Hematopoietic multipotent progenitor cell treated with erythropoietin and hydrocortisone succinate and interleukin-3 and kit ligand, for 6 days (in vitro differentiated cells): ENCODE measurements around the gene VRK2.
"Not testable (repeated sequence)": the region's sequence is repeated elsewhere in the genome, so short reads cannot be mapped to it uniquely, and the experiment has no call there.

Source experiments
- DNase-seq: peaks from one replicate; pipeline ENCODE4 v3.0.0-alpha.2; 2015

Gene VRK2

GRCh38 chr2:58110765-58111164, 64.2 kb downstream of the VRK2 start:
- DNase-seq = peak; percentile 13

DNA sequence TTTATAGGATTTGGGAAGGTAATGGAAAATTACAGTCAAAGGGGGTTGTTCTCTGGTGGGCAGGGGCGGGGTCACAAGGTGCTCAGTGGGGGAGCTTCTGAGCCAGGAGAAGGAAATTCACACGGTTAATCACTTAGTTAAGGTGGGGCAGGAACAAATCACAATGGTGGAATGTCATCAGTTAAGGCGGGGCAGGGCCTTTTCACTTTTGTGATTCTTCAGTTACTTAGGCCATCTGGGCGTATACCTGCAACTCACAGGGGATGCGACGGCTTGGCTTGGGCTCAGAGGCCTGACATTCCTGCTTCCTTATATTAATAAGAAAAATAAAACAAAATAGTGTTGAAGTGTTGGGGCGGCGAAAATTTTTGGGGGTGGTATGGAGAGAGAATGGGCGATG, 67.0 kb downstream of the VRK2 start:
- DNase-seq = not testable (repeated sequence)

DNA sequence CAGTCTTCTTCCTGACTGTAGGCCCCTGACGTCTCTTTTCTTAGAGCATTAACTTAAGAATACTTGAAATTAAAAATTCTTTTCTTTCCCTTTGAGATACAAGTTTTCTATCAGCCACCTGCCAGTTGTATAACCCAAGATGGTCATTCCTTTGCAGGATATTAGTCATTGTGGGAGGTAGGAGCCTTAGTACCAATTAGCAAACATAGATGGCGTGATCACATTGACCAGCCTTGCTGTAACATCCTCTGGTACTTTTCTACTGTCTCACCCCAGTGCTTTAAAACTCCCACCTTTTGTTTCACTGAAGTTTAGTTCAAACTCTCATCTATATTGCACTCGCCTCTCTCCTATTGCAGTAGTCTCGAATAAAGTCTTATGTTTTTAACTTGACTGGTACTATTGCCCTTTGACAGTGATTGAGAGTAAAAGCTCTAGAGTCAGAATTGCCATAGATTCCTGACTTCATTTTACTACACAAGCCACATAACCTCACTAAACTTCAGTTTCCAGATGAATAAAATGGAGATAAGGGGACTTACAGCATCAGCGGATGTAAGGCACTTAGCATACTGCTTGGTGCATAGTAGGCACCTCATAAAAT, 74.1 kb downstream of the VRK2 start:
- no peak for DNase-seq

- DNase-seq = no peak
These were observed 75.4 kb downstream of the VRK2 start for GRCh38 chr2:58122040-58122439.

DNA sequence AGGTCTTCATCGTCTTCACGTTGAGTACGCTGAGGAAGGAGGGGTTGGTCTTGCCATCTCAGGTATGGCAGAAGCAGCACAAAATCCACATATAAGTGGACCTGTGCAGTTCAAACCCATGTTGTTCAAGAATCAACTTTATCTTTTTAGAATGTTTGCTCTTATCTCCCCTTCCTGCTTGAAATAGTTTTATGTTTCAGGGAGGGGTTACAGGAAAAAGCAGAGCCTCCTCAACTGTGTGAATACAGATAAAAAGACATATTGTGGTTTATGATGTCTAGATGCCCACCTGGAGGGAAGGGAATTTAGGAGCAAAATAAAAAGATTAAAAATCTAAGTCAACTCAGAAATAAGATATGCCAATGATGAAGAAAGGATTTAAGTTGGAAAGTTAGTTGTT, 75.9 kb downstream of the VRK2 start:
- DNase-seq = peak; percentile 52

DNA sequence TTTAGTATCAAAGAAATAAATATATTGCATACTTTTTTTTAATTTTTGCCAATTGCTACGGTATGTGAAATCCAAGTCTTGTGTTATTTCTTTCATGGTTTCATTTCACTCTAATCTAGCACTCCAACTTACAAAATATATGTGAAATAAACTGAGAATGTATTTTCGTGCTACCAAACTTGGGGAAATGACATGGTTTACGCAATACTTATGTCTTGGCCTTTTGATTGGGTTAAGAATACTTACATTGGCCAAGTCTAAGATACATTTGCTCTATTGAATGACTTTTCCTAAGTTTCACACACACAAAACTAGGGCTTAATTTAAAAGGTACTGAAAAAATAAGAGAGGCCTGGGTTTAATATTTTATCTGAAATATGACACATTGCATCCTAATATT, 80.5 kb downstream of the VRK2 start:
- no peak for DNase-seq

- DNase-seq = no peak
These were observed 83.6 kb downstream of the VRK2 start for GRCh38 chr2:58130238-58130637.

DNA sequence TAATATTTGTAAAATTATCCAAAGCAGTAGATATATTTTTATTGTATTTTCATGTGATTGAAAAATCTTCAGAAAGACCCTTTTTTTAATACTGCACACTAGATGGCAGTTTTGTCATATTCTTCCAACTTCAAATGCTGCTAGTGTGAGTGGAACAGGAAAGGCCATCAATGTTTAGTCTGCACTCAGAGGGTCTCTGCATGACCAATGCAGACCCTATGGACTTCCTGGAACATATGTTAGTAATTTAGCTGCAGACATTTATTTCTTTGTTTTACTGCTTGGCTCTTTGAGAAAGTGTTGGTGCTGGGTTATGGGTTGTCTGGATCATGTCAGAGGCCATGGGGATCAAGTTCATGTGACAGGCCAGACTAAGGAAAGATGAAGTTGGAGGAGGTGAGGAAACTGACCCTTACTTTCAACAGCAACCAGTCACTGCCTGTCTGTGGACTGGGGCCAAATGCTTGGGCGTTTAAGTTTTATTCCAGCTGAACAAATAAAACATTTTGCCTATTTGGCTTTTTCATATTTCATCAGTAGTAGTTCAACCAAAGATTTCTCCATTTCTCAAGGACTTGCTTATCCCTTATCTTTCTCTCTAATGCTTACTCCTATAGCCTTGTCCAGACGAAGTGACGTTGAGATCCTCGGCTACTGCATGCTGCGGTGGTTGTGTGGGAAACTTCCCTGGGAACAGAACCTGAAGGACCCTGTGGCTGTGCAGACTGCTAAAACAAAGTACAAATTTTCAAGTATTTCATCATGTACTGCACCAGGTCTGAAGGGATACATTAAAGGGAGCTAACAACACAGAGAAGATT, 84.8 kb downstream of the VRK2 start:
- no peak for DNase-seq

- DNase-seq = no peak
These were observed 86.8 kb downstream of the VRK2 start for GRCh38 chr2:58133395-58133794.

DNA sequence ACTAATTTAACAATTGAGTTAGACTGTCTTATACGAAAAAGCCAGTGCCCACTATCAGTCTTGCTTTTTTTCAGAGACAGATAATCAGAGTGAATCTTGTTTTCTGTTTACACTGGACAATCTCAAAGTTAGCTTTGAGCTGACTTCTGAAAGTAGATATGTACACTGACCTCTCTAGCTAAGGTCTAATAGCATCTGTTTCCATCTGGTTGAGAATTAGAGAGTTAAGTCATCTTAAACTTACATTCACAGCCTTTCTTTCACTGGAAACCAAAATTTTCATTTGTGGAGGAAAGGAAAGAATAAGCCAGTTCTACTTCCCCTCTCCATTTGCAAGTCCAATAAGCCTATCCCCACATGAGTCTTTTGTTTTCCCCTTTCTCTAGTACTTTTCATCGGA, 89.3 kb downstream of the VRK2 start:
- no peak for DNase-seq

- peak; percentile 33 for DNase-seq
These were observed 90.6 kb downstream of the VRK2 start for GRCh38 chr2:58137221-58137620.

DNA sequence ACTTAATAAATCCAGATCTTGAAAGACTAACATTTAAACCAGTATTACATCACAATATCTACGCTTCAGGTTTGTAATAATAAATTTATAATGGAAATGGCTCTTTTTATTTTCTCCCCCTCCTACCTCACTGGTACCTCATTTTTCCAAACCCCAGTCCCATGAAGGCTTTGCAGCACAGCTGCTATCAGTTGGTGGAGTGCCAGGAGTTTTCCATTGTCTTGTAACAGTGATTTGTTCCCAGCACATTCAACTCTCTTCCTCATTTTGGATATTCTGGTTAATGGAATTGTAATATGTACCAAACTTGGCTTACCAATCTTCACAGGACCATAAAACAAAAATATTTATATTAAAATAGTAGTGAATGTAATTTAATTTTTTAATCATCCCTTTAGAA, 91.2 kb downstream of the VRK2 start:
- DNase-seq = no peak

- DNase-seq = no peak
These were observed 91.9 kb downstream of the VRK2 start for GRCh38 chr2:58138396-58139030.

DNA sequence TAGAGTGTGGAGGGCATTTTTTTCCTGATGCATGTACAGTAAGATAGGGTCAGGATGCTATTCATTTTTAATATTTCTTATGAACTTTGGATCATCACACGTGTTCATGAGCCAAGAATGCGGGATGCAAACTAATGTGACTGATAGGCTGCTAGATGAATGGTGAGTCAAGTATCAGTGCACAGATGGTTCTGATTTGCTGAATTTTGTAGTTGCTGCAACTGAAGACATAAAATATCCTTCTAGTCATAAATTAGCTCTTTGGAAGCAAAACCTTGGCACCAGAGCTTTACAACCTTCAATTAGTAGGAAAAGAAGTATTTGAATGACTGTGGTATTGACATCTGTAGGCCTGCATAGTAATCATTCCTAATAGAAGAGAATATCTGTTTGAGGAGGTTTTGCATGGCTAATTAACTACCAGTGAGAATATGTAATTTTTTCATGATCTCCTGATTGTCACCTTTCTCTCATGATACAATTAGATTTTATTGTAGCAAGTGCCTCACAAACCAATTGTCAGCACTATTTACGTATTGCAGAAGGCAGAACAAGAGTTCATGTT, 94.0 kb downstream of the VRK2 start:
- no peak for DNase-seq

DNA sequence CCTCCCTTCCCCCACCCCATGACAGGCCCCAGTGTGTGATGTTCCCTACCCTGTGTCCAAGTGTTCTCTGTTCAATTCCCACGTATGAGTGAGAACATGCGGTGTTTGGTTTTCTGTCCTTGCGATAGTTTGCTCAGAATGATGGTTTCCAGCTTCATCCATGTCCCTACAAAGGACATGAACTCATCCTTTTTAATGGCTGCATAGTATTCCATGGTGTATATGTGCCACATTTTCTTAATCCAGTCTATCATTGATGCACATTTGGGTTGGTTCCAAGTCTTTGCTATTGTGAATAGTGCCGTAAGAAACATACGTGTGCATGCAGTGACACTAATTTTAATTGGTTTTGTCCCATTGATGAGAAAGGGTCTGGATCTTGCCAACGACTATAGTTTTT, 99.2 kb downstream of the VRK2 start:
- not testable (repeated sequence) for DNase-seq

- no peak for DNase-seq
These were observed 100.1 kb downstream of the VRK2 start for GRCh38 chr2:58146707-58147106.

DNA sequence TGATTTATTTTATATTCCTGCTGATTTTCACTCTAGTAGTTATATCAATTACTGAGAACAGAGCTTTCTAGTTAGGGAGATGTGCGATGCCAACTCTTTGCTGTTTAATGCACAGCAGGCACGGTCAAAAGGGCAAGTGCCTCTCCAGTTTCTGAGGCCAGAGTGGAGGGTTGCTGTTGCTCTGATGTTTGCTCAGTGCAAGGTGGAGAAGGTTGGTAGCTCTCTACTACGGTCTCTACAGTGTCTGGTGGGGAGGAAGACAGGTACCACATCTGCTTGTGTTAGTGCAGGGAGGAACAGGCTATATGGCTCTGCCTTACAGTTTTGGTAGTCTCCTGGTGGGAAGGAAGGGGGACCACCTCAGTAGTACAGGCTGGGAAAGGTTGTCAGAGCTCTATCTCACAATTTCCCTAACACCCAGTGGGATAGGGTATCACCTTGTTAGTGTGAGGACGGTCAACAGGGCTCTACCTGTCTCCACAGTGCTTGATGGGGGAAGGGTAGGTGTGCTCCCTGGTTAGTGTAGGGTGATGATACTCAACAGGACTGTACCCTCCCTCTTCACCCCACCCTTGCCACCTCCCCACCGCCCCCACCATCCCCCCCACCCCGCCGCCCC, 108.7 kb downstream of the VRK2 start:
- no peak for DNase-seq

GRCh38 chr2:58156780-58157179, 110.2 kb downstream of the VRK2 start:
- no peak for DNase-seq

DNA sequence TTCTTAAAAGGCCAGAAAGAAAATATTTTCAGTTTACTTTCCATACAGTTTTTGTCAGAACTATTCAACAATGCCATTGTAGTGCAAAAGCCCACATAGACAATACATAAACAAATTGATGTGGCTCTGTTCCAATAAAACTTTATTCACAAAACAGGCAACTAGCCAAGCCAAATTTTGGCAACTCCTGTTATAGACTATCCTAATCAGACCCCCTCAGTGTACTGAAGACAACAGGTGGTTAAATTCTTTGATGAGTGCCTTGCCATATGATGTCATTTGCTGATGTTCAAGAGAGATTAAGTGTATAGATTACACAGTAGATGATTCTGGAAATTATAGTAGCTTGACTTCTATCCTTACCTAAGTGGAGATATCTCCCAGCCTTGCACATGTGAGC, 111.1 kb downstream of the VRK2 start:
- peak; percentile 14 for DNase-seq

DNA sequence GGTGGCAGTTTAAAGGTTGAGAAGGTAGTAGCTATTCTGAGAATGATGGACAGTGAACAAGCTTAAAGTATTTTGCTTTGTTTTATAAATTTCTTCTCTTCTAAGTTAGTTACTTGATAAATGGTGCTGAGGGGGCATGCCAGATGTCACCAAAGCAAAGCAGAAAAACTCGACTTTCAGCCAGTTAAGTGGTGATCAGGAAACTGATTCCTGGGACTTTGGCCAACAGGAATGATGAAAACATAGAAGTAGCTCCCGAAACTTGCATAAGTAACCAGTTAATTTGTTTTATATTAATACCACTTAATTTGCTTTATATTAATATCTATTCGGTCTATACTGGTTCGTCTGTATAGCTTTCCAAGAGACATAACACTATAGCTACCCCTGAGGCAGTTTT, 111.9 kb downstream of the VRK2 start:
- DNase-seq = no peak

DNA sequence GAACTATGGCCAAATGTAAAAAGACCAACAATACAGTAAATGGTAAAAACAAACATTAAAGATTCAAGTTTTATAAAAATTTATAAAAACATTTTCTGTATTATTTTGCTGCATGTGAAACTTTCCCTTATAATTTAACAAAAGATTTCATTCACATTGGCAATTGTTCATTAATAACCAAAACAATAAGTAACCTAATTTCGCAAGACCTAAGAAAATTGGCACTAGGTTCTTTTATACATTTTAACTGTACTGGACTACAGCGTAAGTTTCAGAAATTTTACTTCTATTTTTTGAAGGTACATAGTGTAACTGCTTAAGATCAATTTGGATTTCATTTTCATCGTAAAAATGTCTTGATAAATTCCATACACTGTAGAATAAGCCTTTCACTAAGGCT, 117.3 kb downstream of the VRK2 start:
- DNase-seq = no peak

- DNase-seq = not testable (repeated sequence)
These were observed 121.5 kb downstream of the VRK2 start for GRCh38 chr2:58168130-58168529.

DNA sequence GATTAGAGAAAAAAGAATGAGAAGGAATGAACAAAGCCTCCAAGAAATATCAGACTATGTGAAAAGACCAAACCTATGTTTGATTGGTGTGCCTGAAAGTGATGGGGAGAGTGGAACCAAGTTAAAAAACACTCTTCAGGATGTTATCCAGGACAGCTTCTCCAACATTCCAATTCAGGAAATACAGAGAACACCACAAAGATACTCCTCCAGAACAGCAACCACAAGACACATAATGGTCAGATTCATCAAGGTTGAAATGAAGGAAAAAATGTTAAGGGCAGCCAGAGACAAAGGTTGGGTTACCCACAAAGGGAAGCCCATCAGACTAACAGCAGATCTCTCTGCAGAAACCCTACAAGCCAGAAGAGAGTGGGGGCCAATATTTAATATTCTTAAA, 123.2 kb downstream of the VRK2 start:
- not testable (repeated sequence) for DNase-seq
